ENCODE data around the gene TAF3.

TAF3 gene

GRCh38 chr10:8034466-8035005, 216.2 kb downstream of the TAF3 start:
- no peak for DNase-seq (ENCODE audit: low read depth in 2 of 2)

GRCh38 chr10:8035006-8035640, 216.8 kb downstream of the TAF3 start:
- DNase-seq (ENCODE audit: low read depth in 2 of 2): no peak

- DNase-seq (ENCODE audit: low read depth in 2 of 2): no peak
Observed at GRCh38 chr10:8035641-8036470, 217.6 kb downstream of the TAF3 start.

GRCh38 chr10:8036506-8037198, 218.3 kb downstream of the TAF3 start:
- DNase-seq (ENCODE audit: low read depth in 2 of 2): no peak

- DNase-seq (ENCODE audit: low read depth in 2 of 2): no peak
Observed at GRCh38 chr10:8037199-8037801, 219.0 kb downstream of the TAF3 start.

- DNase-seq (ENCODE audit: low read depth in 2 of 2): no peak
Observed at GRCh38 chr10:8037941-8038894, 219.9 kb downstream of the TAF3 start.

GRCh38 chr10:8039321-8039881, 221.1 kb downstream of the TAF3 start:
- DNase-seq (ENCODE audit: low read depth in 2 of 2): no peak

- DNase-seq (ENCODE audit: low read depth in 2 of 2): no peak
Observed at GRCh38 chr10:8040651-8041050, 222.3 kb downstream of the TAF3 start.

GRCh38 chr10:8041284-8041991, 223.1 kb downstream of the TAF3 start:
- no peak for DNase-seq (ENCODE audit: low read depth in 2 of 2)

- no peak for DNase-seq (ENCODE audit: low read depth in 2 of 2)
Observed at GRCh38 chr10:8041992-8042720, 223.9 kb downstream of the TAF3 start.

GRCh38 chr10:8042721-8043568, 224.6 kb downstream of the TAF3 start:
- no peak for DNase-seq (ENCODE audit: low read depth in 2 of 2)

GRCh38 chr10:8043569-8044306, 225.4 kb downstream of the TAF3 start:
- DNase-seq (ENCODE audit: low read depth in 2 of 2): no peak

GRCh38 chr10:8044331-8044907, 226.1 kb downstream of the TAF3 start:
- no peak for DNase-seq (ENCODE audit: low read depth in 2 of 2)

GRCh38 chr10:8044908-8045725, 226.8 kb downstream of the TAF3 start:
- DNase-seq (ENCODE audit: low read depth in 2 of 2): no peak

GRCh38 chr10:8045726-8046494, 227.6 kb downstream of the TAF3 start:
- no peak for DNase-seq (ENCODE audit: low read depth in 2 of 2)
